ENCODE results near the gene PEX26.

DNA sequence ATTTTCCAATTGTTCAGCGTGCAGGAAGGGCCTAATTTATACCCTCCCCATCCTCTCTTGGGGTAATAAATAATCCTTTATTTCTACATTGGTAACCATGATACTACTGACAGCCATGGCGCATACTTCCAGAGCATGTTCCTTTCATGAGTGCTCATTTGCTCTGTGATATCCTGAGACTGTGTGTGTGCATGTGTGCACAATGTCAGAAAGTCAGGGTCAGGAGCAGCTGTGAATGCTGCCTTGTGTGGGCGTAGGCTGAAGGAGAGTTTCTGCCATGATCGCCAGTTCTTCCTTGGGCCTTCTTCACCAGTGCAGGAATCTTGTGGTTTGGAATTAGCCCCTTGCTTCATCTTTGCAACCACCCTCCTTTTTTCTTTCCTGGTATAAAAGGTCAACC, 43.1 kb downstream of the PEX26 start:
- TF ChIP-seq, protein P1, sequence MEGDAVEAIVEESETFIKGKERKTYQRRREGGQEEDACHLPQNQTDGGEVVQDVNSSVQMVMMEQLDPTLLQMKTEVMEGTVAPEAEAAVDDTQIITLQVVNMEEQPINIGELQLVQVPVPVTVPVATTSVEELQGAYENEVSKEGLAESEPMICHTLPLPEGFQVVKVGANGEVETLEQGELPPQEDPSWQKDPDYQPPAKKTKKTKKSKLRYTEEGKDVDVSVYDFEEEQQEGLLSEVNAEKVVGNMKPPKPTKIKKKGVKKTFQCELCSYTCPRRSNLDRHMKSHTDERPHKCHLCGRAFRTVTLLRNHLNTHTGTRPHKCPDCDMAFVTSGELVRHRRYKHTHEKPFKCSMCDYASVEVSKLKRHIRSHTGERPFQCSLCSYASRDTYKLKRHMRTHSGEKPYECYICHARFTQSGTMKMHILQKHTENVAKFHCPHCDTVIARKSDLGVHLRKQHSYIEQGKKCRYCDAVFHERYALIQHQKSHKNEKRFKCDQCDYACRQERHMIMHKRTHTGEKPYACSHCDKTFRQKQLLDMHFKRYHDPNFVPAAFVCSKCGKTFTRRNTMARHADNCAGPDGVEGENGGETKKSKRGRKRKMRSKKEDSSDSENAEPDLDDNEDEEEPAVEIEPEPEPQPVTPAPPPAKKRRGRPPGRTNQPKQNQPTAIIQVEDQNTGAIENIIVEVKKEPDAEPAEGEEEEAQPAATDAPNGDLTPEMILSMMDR (IDR thresholded peaks at IDR 0.05): no peak
- TF ChIP-seq POLR2A (IDR thresholded peaks at IDR 0.05): no peak
